Hematopoietic multipotent progenitor cell treated with erythropoietin and hydrocortisone succinate and interleukin-3 and kit ligand, for 17 days (in vitro differentiated cells): Measurements from ENCODE around the gene GTF2IRD1.
A peak's percentile ranks its signal among the peaks of the same experiment; 100 is the strongest.
"Not testable (repeated sequence)": the region's sequence is repeated elsewhere in the genome, so short reads cannot be mapped to it uniquely, and the experiment has no call there.

ENCODE experiments used
- DNase-seq: peaks from one replicate; pipeline ENCODE4 v3.0.0-alpha.2; 2015; ENCODE audit warnings: low spot score

GTF2IRD1 gene

GRCh38 chr7:74516214-74516613, 62.5 kb downstream of the GTF2IRD1 start:
- no peak for DNase-seq

GRCh38 chr7:74518041-74518440, 64.3 kb downstream of the GTF2IRD1 start:
- DNase-seq: no peak

DNA sequence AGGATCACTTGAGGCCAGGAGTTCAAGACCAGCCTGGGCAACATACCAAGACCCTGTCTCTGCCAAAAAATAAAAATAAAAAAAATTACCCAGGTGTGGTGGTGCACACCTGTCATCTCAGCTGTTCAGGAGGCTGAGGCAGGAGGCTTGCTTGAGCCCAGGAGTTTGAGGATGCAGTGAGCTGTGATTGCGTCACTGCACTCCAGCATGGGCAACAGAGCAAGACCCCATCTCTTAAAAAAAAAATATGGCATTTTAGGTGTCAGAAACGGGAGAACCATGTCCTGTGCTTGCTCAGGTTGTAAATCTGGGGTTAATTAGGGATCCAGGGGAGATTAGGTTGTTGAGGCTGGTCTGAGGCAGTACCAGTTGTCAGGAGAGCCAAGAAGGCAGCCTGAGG, 64.9 kb downstream of the GTF2IRD1 start:
- DNase-seq: no peak

- no peak for DNase-seq
Observed at GRCh38 chr7:74519395-74519794, 65.7 kb downstream of the GTF2IRD1 start.

DNA sequence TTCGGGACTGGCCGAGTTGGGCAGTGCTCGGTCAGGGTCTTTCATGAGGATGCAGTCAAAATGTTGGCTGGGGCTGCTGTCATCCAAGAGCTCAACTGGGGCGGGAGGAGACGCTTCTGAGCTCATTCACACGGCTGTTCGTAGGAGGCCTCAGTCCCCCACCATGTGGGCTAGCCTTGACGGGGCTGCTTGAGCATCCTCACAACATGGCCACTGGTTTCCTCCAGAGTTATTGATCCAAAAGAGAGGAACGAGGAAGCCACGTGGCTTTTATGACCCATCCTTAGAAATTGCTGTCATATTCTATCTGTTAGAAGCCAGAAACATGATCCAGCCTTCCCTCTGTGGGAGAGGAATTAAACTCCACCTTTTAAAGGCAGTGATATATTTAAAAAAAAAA, 68.1 kb downstream of the GTF2IRD1 start:
- no peak for DNase-seq

DNA sequence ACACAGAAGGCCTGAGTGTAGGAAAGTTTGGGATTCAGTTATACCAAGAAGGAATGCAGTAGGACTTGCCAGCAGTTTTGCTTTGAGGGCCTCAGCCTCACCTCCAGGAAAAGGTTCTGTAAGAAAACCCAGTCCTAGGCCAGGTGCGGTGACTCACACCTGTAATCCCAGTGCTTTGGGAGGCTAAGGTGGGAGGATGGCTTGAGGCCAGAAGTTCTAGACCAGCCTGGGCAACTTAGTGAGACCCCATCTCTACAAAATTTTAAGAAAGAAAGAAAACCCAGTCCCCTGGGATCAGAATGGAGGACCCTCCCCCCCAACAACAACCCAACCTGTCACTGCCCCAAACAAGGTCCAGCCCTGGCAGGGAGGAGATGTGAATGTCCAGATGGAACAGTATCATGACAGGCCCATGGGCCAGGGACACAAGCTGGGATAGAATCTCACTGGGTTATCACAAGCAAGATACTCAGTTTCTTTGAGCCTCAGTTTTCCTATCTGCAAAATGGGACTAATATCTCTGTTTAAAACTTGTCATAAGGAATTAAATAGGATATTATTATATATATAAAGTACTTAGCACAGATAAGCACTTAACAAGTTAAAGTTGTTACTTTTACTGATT, 68.7 kb downstream of the GTF2IRD1 start:
- DNase-seq: no peak

DNA sequence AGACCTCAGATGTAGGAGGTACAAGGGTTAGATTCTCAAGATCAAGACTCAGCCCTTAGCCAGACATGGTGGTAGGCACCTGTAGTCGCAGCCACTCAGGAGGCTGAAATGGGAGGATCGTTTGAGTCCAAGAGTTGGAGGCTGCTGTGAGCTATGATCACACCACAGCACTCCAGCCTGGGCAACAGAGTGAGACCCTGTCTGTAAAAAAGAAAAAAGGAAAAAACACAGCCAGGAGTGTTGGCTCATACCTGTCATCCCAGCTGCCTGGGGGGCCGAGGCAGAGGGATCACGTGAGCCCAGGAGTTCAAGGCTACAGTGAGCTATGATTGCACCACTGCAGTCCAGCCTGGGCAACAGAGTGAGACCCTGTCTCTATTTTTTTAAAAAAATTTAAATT, 69.3 kb downstream of the GTF2IRD1 start:
- DNase-seq: no peak

DNA sequence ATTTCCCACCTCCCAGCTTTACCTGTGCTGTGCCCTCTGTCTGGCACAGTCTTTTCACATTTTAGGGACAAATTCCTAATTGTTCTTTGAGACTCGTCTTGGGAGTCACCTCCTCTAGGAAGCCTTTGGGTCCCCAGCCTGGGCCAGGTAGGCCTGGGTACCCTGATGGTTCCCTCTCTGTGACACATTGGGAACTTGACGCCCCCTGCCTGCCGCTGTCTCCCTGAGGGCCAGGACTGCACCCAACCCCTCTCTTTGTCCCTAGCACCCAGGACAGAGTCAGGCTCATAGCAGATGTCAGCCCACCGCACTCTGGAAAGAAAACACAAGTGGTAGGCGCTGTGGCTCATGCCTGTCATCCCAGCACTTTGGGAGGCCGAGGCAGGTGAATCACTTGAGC, 71.4 kb downstream of the GTF2IRD1 start:
- DNase-seq: no peak

GRCh38 chr7:74525881-74526280, 72.2 kb downstream of the GTF2IRD1 start:
- no peak for DNase-seq

DNA sequence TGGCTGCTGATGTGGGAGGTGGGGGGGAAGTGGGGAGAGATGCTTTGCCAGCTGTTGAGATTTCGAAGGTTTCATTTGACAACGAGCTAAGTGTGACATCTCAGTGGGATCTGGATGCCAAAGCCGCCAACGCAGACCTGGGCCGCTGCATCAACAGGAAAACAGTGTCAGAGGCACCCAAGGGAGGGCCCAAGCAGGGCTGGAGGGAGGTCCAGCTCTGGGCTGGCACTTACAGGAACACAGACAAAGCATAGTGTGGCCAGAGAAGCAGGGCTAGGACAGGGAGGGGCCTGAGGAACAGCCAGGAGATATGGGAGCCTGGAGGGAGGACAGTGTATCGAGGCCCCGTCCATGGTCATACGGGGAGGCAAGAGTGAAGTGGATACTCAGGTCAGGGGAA, 73.1 kb downstream of the GTF2IRD1 start:
- no peak for DNase-seq

DNA sequence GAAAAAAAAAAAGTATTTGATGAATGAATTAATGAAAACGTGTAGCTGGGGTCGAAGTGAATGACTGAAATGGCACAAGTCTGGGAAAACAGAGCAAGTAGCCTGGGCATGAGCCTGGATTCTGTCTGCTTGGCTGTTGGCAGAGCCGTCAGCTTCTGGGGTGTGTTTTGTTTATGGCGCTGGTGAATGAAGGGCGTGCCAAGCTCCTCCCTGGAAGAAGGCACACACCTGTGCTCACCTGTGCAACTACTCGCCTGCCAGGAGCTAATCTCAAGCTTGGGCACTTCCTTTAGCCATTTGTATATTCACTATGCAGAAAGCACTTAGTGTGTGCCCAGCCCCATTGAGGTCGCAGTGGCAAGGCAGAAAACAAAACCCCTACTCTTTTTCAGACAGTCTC, 74.1 kb downstream of the GTF2IRD1 start:
- DNase-seq: no peak

DNA sequence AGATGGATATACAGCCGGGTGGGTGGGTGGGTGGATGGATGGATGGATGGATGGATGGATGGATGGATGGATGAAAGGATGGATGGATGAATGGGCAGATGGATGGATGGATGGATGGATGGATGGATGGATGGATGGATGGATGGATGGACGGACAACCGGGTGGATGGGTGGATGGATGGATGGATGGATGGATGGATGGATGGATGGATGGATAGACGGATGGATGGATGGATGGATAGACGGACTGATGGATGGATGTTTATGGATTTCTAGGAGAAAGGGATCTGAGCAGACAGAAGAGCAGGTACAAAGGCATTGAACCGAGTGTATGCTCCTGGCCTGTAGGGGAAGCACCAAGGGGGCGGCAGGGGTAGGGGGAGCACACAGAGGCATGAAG, 75.1 kb downstream of the GTF2IRD1 start:
- not testable (repeated sequence) for DNase-seq

- no peak for DNase-seq
Observed at GRCh38 chr7:74535951-74536356, 82.2 kb downstream of the GTF2IRD1 start.

- not testable (repeated sequence) for DNase-seq
Observed at GRCh38 chr7:74541937-74542336, 88.2 kb downstream of the GTF2IRD1 start.

DNA sequence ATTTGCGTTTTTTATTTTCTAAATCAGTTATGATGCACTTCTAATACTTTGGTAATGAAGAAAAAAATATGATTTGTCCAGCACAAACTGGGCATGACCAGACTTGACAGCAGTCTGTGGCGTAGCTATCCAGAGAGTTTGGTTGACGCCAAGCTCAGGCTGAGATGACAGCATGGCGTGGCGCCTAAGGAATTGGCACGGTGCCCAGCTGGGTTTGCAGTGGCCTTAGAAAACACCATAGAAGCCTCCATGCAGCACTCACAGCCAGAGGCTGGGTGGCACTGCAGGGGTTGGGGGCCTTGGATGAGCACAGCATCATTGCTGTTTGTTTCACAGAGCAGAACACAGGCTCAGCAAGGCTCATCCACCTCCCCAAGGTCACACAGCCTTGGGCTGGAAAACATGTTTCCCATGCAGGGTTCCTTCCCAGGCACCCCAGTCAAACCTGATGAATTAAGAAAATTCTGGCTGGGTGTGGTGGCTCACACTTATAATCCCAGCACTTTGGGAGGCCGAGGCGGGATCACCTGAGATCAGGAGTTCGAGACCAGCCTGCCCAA, 88.9 kb downstream of the GTF2IRD1 start:
- DNase-seq: no peak

GRCh38 chr7:74544706-74545469, 91.2 kb downstream of the GTF2IRD1 start:
- DNase-seq: peak; percentile 8

GRCh38 chr7:74545921-74546320, 92.2 kb downstream of the GTF2IRD1 start:
- DNase-seq: no peak

DNA sequence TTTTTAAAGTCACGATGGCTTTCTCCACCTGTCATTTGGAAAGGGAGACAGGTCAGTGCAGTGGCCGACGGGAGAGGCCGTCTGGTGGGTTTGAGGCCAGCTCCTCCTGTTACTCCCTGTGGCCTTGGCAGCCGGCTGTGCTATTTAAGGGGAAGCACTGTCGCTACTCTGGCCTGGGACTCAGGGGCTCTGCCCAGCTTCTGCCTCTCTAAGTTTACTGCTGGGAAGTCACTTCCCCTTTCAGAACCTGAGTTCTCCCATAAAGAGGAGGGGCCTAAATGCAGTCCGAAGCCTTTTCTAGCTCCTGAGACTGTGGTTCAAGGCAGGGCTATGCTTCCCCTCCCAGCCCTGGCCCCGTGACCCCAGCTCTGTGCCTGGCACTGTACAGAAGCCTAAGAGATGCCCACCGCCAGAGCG, 99.9 kb downstream of the GTF2IRD1 start:
- not testable (repeated sequence) for DNase-seq

GRCh38 chr7:74554178-74554577, 100.5 kb downstream of the GTF2IRD1 start:
- no peak for DNase-seq

GRCh38 chr7:74560086-74560719, 106.5 kb downstream of the GTF2IRD1 start:
- DNase-seq: no peak

- no peak for DNase-seq
Observed at GRCh38 chr7:74561898-74562613, 108.3 kb downstream of the GTF2IRD1 start.

- DNase-seq: not testable (repeated sequence)
Observed at GRCh38 chr7:74563639-74564038, 109.9 kb downstream of the GTF2IRD1 start.
